GM18499 (cell line): ENCODE results near the gene ETS2.

ENCODE experiments used
- ATAC-seq: cut with Tn5 transposase; IDR thresholded peaks from one replicate; pipeline ENCODE4 v1.9.1; 2021; ENCODE audit warnings: moderate number of reproducible peaks; ENCODE audit not compliant: insufficient read depth, unreplicated experiment

The ETS2 gene

DNA sequence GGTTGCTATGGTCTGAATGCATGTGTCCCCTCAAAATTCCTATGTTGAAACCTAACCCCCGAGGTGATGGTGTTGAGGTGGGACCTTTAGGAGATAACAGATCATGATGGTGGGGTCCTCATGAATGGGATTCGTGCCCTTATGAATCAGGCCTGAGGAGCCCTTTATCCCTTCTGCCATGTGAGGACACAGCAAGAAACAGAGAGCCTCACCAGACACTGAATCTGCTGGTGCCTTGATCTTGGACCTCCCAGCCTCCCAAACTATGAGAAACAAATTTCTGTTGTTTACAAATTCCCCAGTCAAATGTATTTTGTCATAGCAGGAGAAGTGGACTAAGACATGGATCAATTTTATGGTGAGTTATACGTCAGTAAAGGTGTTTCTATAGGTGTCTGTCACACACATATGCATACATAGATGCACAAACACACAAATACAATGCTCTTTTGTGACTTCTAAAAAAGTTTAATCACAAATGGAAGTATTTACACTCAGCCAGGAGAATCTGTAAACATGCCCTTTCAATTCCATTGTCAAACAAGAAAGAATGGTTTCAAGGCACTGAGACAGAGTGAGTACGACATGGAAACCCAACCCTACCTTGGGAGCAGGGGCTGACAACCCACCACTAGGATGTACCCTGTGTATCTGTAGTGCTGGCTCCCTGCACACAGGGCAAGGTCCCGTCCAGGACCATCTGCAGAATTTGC is 5.5 kb upstream of the ETS2 start:
- no peak for ATAC-seq

DNA sequence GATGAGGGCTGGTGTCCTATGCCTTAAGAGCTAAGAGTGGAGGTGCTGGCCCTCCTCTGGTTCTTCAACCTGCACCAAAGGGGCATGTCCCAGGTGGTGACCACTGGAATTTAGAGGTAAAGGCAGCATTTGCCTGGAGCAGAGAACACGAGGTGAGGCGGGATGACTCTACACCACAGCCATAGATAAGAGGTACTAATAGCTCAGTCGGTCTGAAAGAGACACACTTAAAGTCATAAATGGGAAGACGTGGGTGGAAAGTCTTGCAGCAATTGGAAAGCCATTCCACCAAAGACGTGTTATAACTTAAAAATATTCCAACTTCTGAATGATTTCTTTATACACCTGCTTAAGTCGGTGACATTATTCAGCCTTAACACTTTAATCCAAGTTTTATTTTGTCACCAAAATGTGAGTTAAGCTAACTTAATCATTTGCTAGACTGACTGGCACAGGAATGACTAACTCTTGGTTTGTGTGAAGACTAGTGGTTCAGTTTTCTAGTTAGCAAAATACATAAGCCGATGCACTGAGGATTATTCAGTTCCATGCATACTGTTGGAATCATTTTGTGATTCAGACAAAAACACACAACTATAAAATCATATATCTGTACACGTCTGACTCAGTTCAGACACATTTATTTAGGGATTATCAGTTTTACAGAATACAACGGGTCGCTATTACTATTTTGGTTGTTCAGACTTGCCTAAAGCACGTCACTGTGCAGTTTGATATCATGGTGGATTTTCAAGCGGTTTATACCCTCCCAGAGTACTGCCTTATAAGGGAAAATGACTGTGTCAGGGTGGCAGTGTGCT is 4.6 kb upstream of the ETS2 start:
- ATAC-seq, result no peak

DNA sequence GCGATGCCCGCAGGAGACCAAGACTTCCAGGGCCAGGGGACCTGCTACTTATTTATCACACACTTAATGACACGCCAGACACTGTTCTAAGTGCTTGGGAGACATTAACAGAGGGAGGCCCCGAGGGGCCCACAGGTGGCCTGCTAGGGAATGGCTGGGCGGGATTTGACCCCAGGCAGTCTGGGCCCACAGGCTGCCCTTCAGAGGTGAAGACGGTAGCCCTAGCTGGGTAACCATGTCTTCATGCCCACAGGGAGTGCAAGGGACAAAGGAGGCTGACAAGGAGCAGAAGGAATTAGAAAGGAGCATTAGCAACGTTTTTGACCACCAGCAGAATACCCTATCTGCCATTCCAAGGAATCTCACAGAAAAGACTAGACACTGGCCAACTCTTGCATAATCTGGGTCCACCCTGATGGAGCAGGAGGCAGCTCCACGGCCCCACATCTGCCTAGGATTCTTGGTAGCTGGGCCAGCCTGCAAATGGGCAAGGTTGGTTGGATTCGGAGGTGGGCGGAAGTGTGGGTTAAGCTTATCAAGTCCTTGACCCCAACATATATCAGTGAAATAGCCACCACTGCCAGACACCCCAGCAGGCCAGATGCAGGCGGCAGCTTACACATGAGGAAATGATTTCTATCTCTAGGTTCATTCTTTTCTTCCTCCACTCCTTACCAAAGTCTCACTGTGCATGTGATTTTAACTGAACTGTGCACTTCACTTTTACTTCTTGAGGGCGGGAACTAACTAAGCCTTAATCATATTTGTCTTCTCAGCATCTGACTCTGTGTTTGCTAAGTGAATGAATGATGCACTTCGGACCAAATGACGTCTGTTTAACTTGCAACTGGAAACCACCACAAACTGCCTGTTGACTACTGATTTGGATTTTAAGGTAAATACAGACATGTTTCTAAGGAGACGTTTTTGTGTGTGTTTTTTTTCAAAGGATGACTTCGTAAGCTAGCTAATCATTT is 3.4 kb upstream of the ETS2 start:
- no peak for ATAC-seq

GRCh38 chr21:38803075-38803660 is 2.6 kb upstream of the ETS2 start:
- ATAC-seq, result no peak

DNA sequence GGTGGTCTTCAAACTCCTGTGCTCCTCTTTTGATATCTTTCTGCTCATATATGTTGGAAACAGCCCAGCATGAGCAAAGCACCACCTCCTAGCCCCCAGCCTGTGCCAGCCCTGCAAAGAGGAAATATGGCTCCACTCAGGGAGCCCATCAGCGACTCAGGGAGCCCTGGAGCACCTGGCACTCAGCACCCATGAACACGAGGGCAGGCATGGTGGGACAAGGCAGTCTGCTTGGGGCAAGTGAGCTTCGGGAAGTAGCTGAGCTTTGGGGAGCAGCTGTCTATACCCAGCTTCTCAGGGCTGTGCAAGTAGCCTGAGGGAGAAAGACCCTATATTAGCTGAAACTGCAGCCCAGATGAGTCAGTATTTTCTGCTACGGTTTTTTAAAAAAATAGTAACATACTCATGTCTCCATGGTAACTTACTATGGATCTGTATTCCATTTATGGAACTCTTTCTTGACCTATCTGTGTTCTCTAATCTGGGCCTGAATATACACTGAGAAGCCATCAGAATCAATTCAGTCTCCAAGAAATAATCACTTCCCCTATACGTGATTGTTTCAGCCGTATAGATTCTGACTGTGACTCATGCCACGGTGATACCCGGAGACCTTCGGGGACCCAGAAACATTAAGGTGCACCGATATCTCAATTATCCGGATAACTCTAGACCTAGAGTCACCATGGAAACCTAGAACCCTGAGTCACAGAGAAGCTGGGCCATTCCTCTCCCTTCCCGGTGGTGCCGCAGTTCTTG is 1.5 kb upstream of the ETS2 start:
- ATAC-seq, result no peak

DNA sequence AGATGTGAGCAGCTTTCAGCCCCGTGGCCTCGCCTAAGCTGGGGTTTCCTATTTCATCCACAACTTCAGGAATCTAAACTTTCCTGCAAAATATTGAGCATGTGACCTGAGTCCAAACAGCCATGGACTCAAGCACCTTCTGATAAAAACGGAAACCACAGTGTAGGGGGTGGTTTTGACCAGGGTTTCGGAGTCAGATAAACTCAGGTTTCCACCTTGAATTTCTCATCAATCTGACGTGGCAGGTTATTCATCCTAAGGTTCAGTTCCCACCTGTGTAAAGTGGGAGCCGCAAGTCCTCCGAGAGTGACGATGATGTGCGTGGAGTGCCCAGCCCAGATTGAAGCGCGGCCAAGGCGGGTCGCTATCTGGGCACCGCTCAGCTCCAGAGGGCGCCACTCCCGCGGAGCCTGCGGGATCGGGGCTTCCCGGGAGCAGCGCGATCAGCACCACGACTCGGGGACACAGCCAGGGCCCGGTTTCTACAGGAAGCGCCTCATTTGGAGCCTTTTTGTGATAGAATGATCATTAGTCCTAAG is 871 bp upstream of the ETS2 start:
- no peak for ATAC-seq

DNA sequence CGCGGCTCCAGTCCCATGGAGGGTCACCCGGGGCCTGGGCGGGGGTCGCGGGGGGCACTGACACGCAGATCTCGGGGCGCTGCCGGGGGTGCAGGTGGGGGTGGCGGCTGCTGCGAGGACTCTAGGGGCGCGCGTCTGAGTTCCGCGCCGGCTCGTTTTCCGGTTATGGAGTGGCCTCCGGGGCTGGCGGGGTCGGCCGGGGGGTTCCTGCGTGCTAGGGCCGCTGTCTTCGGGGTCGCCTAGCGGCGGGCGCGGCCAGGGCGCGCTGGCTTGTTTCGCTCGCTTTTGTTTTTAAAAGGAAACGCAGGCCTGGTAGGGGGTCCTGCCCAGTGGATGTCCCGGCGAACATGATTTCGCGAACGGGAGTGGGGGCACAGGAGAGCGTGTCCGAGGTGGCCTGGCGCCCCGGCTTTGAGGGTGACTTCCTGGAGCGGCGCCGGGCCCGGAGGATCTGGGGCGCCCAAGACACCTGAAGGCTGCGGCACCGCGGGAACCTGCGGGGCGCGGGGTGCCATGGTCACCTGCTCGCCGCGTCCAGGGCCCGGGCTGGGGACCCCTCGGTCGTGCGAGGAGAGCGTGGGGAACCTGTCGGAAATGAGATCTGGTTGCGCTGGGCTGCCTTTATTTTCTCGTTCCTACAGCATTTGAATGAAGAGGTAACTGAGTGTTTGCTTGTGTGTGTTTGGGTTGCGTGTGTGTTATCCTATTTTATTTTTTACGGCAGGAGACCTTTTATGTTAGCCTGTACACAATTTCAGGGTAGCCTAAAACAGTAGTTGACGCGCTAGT is 618 bp downstream of the ETS2 start:
- ATAC-seq, result no peak

DNA sequence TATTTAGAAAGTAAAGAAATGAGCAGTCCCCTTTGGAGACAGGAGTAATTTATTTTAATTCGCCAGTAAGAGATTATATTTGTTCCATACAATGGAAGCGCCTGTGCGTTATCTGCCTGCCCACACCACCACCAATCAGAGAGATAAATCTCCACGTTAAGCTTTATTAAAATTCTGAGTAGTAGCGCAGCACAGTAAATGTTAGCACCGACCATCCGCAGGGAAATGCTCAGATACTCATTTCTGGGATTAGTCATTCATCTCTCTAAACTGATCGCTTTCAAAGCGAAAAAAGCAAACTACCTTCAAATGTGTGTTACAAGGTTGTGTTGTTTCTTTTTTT is 1.2 kb downstream of the ETS2 start:
- ATAC-seq, result no peak

GRCh38 chr21:38807441-38807871 is 1.7 kb downstream of the ETS2 start:
- no peak for ATAC-seq

GRCh38 chr21:38807986-38808385 is 2.3 kb downstream of the ETS2 start:
- ATAC-seq, result no peak

GRCh38 chr21:38809198-38809878 is 3.6 kb downstream of the ETS2 start:
- no peak for ATAC-seq

- no peak for ATAC-seq
Measured at GRCh38 chr21:38810034-38810825, 4.5 kb downstream of the ETS2 start.

DNA sequence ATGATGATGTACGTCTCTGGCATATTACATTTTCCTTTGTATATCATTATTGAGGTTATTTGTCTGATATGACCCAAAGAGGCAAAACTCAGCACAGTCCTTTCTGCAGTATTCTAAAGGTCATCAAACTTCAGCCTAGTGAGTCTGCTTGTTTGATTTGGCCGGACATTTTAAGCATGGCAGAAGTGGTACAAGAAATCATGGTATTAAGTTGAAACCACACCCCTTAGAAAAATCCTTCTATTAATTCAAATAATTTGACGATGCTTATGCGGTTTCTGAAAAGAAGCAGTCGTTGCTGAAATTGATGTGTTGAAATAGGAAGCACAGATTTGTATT is 5.1 kb downstream of the ETS2 start:
- ATAC-seq, result no peak

GRCh38 chr21:38811257-38811656 is 5.5 kb downstream of the ETS2 start:
- ATAC-seq, result no peak

- ATAC-seq, result no peak
Measured at GRCh38 chr21:38813143-38813542, 7.4 kb downstream of the ETS2 start.

DNA sequence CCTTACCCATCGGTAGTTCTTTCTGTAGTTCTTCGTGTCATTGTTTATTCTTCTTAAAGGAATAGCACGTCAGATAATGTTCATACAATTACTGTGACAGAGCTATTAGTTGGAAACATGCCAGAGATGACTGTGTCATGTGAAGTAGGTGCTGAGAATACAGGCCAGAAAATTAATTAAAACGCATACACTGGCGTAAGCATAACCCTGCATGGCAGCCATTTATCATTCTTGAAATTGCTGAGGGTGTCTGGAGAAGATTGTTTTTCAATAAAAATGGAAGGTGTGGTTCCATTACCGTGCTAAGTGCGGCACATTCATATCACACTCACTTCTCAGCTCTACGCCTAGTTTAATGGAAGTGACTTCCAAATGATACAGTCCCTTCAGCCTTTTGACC is 7.8 kb downstream of the ETS2 start:
- no peak for ATAC-seq
